Stimulated activated CD4-positive, alpha-beta T cell treated with anti-CD3 and anti-CD28 coated beads, TNF-alpha, amount 100 ng/mL, for 48 hours (primary cell): ENCODE data around the gene PPIB.
"Not testable (repeated sequence)": the region's sequence is repeated elsewhere in the genome, so short reads cannot be mapped to it uniquely, and the experiment has no call there.

Experiments used
- DNase-seq, 3 donors: peaks; one replicate each; pipeline ENCODE4 v3.0.0-alpha.2; 2020; ENCODE audit warnings: low read depth in 3 of 3

Gene PPIB

GRCh38 chr15:64110108-64110701, 52.6 kb downstream of the PPIB start:
- not testable (repeated sequence) for DNase-seq

- DNase-seq = no peak
These were observed 55.5 kb downstream of the PPIB start for GRCh38 chr15:64107337-64107736.
